NCI-H1930 (cell line): ENCODE results near the gene AGPAT2.

Experiments
- DNase-seq, 2 experiments: peaks; one replicate each; lab custom pipeline; 2025; lab: John Stamatoyannopoulos, UW

The AGPAT2 gene

DNA sequence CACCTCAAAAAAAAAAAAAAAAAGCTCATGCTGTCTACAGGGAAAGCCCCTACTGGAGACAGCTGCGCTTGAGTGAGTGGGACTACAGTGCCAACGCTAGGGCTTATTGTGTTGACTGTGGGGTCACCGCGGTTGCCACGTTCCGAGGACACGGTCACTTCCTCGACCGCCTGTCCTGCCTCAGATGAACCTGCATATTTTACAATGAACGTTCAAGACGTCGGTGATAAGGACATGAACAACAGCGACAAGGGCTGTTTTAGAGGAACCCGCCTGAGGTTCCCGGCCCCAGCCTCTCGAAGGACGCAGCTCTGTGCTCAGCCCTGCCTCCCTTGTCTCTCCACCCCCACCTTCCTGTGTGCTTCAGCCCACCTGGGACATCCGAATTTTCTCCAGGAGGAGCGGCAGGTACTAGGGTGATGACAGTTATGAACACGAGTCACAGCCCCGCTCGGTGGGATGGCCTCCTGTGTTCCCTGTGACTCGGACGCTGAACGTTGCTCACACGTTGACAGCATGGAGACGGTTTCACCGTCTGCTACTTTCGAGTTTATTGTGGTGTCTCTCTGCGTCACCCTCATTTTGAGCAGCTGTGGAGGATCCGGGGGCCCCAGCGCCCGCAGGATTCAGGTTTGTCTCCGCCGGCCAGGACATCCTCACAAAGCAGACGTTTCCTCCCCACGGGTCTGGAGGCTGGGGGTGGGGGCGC, 13.9 kb upstream of the AGPAT2 start:
- no peak for DNase-seq

DNA sequence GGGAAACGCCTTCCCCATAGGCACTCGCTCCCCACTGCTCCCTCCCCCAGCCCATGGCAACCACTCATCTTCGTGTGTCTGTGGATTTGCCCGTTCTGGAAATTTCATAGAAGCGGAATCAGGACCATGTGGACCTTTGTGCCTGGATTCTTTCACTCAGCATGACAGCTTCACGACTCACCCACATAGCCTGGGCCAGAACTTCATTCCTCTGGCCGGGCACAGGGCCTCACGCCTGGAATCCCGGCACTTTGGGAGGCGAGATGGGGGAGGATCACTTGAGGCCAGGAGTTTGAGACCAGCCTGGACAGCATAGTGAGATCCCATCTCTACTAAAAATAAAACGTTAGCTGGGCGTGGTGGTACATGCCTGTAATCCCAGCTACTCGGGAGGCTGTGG, 13.0 kb upstream of the AGPAT2 start:
- no peak for DNase-seq

DNA sequence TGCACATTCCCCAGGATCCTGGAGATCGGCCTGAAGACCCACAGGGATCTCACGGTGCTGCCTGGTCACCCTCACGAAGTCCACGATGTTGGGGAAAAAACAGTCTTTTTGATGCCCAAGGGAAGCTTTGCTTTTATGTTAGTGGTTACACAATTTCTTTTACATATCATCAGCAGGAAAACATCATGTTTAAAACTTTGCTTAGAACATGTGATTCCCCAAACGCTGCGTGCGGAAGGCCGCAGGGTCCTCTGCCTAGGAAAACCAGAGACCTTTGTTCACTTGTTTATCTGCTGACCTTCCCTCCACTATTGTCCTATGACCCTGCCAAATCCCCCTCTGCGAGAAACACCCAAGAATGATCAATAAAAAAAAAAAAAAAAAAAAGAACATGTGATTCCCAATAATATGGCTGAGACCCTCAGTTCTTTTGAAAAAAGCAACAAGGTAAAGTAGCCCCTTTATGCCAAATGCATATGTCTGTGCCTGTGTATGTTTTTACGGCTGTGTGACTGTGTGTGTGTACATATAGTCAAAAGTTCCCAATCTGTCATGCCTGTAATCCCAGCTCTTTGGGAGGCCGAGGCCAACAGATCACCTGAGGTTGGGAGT, 11.5 kb upstream of the AGPAT2 start:
- no peak for DNase-seq

DNA sequence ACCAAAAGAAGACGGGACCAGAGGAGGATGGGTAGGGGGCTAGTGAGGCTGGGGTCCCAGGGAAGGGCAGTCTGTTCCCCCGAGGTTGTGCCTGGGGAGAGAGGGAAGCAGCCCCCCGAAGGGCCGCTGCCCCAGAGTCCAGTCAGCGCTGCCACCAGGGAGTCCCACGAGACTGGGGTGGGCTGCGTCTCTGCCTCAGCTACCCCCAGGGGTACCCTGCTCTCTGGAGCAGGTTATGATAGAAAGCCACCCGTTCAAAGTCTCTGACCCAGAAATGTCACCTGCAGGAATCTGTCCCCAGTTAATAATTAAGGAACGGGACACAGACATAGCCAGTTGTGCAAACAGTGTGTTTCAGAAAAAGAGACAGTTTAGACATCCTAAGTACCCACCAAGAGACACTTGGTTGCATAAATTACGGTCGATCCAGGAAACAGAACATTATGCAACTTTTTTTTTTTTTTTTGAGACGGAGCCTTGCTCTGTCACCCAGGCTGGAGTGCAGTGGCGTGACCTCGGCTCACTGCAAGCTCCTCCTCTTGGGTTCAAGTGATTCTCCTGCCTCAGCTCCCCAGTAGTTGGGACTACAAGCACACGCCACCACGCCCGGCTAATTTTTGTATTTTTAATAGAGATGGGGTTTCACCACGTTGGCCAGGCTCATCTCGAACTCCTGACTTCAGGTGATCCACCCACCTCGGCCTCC, 10.7 kb upstream of the AGPAT2 start:
- no peak for DNase-seq

DNA sequence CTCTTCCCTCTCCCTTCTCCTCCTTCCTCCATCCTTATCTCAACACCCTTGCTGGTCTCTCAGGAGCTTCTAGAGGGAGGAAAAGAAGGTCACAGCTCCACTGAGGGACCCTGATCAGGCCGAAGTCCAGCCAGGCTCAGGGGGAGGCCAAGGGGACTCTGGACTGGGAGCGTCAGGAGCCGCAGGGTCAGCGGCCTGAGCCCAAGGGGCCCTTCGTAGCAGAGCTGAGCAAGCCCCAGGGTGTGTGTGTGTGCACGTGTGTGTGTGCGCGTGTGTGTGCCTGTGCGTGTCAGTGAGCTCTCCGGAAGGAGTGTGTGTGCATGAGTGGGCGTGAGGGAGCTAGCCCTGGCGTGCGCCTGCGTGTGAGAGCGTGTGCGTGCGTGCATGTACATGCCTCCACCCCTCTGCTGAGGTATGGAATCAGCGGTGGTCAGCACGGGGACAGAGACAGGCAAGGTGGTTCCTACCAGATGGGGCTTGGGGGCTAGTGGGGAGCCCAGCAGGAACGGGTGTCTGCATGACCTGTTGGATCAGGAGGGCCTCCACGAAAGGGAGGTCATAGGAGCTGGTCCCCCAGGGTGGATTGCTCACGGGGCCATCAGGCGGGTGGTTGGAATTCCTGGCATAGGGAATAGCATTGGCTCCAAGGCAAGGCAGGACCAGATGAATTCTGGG, 10.0 kb upstream of the AGPAT2 start:
- DNase-seq, result no peak

DNA sequence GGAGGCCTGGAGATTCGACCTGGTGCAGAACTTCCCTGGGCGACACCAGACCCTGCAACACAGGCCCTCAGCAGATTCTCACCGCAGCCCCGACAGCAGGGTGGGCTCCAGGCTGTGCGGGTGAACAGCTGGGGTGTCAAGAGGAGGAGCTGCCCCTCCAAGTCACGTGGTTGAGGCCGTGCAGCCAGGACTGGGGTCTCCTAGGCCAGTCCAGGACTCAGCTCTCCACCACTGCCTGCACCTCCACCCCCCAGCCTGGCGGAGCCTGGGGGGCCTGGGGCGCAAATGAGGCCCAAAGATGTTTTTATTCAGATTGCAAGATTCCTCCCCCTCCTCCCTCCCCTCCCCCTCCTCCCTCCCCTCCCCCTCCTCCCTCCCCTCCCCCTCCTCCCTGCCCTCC, 9.2 kb upstream of the AGPAT2 start:
- DNase-seq, result no peak

DNA sequence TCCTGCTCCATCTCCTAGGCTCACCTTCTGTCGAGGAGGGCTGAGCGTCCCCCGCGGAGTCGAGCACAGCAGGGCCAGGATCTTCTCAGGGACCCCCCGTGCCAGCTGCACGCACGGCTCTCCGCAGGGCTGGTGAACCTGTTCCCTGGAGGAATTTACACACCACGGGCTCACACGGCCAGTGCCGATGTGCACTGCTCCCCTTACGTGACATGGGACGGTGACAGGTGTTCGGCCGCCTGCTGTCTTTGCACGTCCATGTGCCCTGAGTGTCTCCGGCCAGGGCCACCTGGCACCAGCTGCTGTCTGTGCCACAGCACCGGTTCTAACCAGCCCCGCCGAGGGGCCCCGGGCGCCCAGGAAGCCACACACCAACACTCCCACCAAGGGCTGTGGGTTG, 8.7 kb upstream of the AGPAT2 start:
- no peak for DNase-seq

DNA sequence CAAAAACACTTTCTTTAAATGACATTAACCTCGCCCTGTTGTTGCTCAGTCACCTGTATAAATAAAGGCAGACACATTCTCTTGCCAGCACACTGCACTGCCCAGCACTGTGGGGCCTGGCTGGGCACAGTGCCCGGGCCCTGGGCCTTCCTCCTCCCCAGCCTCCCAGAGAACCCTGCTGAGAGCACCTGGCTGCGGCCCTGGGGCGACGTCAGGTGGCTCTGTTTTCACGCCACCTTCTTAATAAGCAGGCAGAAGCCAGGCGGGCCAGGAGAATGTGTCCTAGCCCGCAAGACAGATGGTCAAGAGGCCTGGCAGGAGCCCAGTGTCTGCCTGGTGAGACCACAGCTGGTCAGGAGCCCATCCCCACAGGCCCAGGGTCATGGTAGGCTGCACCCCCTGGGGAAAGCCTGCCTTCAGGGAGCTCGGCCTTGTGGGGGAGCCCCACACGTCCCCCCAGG, 8.2 kb upstream of the AGPAT2 start:
- DNase-seq, result no peak

DNA sequence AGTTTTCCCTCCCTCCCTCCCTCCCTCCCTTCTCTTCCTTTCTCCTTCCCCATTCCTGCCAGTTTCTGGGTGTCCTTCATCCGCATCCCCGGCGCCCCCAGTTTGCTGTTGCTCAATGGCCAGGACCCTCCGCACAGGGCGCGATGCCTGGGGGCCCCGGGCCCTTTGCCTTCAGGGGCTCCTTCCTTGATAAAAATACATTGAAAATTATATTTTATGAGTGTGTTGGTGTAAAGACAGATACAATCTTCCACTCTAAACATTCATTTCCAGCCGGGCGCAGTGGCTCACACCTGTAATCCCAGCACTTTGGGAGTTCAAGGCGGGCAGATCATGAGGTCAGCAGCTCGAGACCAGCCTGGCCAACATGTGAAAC, 7.6 kb upstream of the AGPAT2 start:
- no peak for DNase-seq

DNA sequence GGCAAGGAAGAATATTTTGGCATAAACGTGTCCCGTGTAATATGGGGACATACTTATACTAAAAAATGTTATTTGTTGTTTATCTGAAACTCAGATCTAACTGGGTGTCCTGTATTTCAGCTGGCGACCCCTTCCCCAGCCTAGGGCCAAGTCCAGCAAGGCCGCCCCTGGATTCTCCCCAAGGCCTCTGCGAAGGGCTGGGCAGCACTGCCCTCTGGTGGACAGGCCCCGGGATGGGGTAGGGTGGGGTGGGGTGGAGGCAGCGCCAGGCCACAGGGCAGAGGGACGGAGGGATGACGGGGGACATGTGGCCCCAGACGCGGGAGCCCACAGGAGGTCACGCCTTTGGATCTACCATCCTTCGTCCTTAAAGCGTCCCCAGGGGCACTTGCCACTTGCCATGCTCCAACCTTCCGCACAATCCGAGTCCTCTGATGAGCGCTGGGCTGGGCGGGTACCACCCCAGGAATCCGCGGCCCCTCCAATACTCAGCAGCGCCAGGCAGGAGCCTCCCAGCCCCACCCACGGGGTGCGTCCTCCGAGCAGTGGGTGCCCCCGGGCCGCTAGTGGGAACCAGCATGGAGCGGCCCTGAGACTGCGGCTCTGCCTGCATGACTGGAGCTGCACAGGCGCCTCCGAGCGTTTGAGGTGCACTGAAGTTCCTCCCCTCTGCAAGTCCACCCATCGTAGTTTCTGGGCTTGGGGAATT, 7.1 kb upstream of the AGPAT2 start:
- peak in 1 of 2 experiments; percentile 7 for DNase-seq

DNA sequence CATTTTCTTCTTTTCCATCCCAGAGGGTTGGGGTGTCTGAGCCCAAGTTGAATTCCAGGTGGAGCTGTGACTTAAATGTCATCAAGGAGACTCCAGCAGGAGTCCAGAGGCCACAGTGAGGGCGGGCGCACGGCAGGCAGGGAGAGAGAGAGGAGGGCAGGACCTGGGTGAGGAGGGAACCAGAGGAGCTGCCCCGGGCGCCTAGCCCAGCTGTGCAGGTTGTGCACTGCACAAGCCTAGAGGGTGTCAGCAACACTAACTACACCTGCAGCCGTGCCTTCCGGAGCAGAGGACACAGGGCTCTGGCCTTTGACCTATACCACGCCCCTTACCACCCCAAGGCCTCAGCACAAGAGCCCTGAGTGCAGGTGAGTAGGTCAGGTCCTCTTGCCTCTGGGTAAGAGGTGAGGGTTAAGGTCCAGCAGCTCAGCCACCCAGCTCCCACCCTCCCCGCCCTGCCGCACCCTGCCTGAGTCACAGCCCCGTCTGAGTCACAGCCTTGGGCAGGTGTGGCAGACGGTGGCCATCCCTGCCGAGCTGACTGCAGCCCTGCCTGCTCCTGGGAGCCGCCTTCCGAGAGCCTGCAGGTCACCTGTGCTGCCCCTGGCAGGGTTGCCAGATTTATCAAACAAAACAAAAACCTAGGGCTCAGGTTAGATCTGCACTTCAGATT, 6.4 kb upstream of the AGPAT2 start:
- DNase-seq, result no peak

DNA sequence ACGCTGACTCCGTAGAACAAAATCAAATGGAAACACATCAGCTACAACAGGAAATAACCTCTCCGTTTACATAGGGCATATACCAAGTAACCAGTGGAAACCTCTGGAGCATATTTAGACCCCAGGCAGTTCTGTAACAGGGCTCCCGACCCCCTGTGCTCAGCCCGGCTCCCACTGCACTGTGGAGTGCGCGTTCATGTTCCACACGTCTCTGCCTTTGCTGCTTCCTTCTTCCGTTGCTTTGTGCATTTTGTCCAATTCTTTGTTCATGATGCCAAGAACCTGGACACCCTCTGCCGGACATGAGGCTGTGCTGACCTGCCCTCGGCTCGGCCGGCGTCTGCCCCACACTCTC, 5.9 kb upstream of the AGPAT2 start:
- no peak for DNase-seq

DNA sequence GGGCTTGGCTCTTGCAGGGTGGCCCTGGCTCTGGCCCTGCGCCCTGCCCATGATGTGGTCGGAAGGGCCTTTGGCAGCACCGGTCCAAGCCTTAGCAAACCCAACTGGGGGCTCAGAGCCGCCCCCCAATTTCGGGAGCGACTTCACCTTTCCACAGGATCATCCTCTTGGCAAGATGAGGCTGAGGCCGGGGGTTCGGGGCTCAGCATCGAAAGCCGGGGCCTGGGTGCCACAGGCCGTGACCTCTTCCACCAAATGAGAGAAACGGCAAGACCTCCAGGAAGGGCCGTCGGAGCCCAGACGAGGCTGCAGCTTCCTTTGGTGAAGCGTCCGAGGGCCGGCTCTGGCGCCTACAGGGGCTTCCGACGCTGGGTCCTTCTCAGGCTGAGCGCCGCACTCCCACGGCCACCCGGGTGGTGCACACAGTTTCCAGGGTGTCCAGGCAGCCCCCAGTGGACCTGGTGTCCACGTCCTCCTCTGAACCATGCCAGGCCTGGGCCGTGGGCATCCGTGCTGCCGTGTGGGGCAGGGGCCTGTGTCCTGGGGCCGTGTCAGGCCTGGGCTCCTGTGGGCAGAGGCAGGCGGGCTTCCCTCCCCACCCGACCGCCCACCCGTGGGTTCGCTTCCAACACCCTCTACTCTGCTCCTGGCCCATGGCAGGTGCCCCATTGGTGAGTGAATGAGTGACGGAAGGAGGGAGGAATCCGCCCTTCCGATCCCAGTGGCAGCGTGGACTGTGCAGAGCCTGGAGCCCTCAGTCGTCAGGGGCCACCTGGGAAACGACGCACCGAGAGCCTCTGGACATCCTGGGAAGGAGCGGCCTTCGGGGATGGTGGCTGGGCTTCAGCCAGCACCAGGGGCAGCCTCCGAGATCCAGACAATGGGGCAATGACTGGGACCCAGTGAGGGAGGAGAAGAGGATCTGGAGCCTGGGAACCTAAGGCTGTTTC, 5.2 kb upstream of the AGPAT2 start:
- DNase-seq, result no peak

DNA sequence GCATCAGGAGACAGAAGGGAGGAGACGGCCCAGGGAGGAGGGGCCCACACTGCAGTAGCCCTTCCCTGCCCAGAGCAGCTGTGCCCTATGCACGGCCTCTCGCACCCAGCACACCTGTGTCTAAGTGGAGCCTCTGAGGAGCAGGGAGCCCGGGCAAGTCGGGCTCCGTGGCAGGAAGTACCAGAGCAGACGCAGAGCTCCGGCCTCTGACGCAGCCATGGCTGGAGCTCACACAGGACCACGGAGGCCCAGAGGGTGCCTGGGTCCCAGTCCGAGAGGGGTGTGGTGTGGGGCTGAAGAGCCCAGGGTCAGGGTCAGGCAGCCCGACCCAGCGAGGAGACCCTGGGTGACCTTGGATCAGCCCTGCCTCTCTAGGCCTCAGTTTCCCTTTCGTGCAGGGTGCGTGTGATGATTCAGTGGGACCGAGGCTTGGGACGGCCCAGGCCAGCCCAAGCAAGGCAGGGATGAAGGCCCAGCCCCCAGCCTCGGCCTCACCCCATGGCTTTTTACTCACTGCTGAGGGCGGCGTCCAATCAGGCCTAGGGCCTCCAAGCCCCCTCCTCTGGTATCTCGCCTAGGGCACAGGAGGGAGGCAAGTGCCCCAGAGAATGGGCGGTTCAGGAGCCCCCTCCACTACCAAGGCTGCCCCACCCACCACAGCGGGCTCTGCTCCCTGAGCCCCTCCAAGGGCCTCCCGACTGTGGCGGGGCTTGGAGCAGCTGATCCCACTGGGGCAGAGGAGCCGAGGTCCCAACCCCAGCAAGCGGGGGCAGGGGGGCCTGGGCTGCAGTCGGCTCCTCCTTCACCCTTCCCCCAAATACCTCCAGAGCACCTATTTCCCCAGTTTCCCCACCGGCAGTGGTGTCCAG, 4.3 kb upstream of the AGPAT2 start:
- DNase-seq, result no peak

DNA sequence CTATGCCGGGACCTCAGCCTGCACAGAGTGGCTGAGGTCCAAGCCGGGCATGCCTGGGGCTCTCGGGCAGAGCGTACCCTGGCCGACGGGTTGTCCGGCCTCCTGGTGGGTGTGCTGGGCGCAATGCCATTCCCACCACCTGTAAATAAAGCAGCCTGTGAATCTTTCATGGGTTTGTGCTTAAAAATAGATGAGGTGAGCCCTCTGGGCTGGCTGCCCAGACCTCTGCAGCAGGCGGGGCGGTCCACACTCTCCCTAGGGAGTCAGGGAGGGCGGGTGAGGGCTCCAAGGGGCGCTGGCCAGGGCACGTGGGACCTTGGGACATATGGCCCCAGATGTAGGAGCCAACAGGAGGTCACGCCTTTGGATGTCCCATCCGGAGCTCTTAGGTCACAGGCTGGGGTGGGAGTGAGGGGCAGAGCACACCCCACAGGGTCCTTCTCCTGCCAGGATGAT, 3.6 kb upstream of the AGPAT2 start:
- DNase-seq, result no peak

DNA sequence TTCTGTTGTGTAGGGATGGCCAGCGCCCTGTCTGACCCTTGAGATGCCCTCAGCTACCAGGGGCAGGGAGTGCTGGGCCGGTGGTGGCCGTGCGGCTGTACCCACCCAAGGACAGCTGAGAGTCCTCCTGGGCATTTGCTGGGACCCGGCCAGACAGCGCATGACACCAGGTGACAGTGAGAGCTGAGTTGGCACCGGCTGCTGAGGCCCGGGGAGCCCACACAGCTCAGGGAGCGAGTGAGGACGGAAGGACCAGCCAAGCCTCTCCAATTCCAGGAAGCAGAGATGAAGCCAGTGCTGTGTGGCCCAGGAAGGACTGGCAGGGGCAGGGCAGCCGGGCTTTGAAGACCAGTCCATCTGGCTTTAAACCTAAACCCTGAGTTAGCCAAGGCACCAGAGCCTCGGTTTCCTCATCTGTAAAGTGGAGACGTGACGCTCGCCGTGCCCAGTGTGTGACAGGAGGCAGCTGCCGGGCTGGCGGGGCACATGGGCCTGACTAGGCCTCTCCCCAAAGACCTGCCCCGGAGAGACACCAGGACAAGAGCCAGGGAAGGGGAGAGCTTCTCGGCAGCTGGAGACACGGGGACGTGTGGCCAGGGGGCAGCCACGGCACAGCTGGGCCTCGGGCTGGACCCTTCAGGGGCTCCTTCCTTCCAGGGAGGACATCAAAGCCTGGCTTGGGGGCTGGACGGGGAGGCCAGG, 3.0 kb upstream of the AGPAT2 start:
- no peak for DNase-seq

DNA sequence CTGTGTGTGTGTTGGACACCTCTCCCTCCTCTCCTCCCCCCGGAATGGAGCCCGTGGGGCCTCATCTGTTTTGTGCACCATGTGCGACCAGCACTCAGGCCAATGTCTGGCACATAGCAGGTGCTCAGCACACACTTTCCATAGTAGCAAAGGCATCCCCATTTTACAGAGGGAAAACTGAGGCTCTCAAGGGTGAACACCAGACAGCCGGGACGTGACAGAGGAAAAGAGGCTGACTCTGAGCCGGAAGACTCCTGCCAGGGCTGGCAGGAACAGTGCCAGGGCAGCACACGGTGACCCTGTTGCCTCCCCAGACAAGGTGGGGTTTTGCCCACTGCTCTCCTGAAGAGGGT, 1.8 kb upstream of the AGPAT2 start:
- no peak for DNase-seq

DNA sequence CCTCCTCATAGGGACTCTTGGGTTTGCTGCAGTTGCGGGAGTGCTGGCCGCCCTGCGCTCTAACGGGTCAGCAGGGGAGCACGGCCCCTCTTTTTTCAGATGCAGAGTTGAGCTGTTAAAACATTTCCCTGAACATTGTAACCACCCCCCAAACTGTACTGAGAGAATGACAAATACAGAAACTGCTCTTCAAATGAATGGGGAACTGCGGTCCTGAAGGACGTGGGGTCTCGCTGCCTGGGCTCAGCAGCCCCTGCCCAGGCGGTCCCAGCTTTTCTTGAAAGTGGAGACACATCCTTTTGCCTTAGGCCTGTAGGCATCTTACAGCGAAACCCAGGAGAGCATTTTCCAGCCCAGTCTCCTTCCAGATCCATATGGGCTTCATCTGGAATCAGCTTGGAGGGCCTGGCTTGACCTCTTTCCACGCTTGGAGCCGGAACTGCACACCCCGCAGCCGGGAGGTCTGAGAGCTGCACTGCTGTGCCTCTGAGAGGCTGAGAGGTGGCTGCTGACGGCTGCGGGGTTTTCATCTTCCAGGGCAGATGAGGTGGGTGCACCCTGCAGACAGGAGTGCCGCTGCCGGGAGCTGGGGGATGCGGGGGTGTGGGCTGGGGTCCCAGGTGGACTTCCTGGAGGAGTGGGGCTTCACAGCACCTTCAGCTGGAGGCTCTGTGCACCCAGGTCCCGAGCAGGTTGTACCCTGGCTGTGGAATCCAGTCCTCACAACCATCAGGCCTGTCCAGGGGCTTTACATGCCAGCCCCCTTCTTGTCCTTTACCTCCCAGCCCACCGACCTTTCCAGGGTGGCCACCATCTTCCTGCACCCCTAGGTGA, 1.2 kb upstream of the AGPAT2 start:
- DNase-seq, result no peak
